Globus pallidus (tissue), 1 donor: ENCODE data around the gene KDM5B.
A peak's percentile ranks its signal among the peaks of the same experiment; 100 is the strongest.
"Not testable (repeated sequence)": the region's sequence is repeated elsewhere in the genome, so short reads cannot be mapped to it uniquely, and the experiment has no call there.

Experiments
- DNase-seq: peaks from one replicate; pipeline ENCODE4 v3.0.0-alpha.2; 2015; ENCODE audit warnings: low spot score

The KDM5B gene

GRCh38 chr1:202807926-202808757, at the start of gene KDM5B:
TSS of gene KDM5B (minus strand) at chr1:202808421. CDS start at chr1:202808305, 116 bp downstream.
- peak; percentile 43 for DNase-seq

- no peak for DNase-seq
These were observed 49.0 kb upstream of the KDM5B start for GRCh38 chr1:202857136-202857610.

GRCh38 chr1:202856014-202856413, 47.8 kb upstream of the KDM5B start:
- DNase-seq, result no peak

GRCh38 chr1:202854787-202855186, 46.6 kb upstream of the KDM5B start:
- DNase-seq, result no peak

- no peak for DNase-seq
These were observed 44.1 kb upstream of the KDM5B start for GRCh38 chr1:202852163-202852904.

GRCh38 chr1:202850593-202851362, 42.6 kb upstream of the KDM5B start:
- no peak for DNase-seq

GRCh38 chr1:202848191-202848542, 39.9 kb upstream of the KDM5B start:
- DNase-seq, result no peak

GRCh38 chr1:202844935-202845334, 36.7 kb upstream of the KDM5B start:
- DNase-seq, result no peak

GRCh38 chr1:202844259-202844658, 36.0 kb upstream of the KDM5B start:
- DNase-seq, result no peak

- peak; percentile 16 for DNase-seq
These were observed 34.9 kb upstream of the KDM5B start for GRCh38 chr1:202843081-202843480.

GRCh38 chr1:202837746-202838262, 29.6 kb upstream of the KDM5B start:
- DNase-seq, result no peak

GRCh38 chr1:202836623-202837403, 28.6 kb upstream of the KDM5B start:
- no peak for DNase-seq

- DNase-seq, result no peak
These were observed 27.4 kb upstream of the KDM5B start for GRCh38 chr1:202835548-202836072.

GRCh38 chr1:202834771-202835547, 26.7 kb upstream of the KDM5B start:
- DNase-seq, result no peak

GRCh38 chr1:202831906-202832305, 23.7 kb upstream of the KDM5B start:
- no peak for DNase-seq

- not testable (repeated sequence) for DNase-seq
These were observed 21.0 kb upstream of the KDM5B start for GRCh38 chr1:202829223-202829622.

GRCh38 chr1:202825748-202826147, 17.5 kb upstream of the KDM5B start:
- no peak for DNase-seq

GRCh38 chr1:202821467-202821866, 13.2 kb upstream of the KDM5B start:
- no peak for DNase-seq

- DNase-seq, result no peak
These were observed 10.6 kb upstream of the KDM5B start for GRCh38 chr1:202818819-202819218.

GRCh38 chr1:202815120-202815519, 6.9 kb upstream of the KDM5B start:
- no peak for DNase-seq
